ENCODE data around the gene LHFPL3. TPM values are rescaled to one million over a fixed set of nuclear protein-coding genes. Genes with fewer than 3 reads are reported as not detected.

LHFPL3 gene
- total RNA-seq, 4 donors from 2014 or later: 0.83 TPM; not detected in 3

DNA sequence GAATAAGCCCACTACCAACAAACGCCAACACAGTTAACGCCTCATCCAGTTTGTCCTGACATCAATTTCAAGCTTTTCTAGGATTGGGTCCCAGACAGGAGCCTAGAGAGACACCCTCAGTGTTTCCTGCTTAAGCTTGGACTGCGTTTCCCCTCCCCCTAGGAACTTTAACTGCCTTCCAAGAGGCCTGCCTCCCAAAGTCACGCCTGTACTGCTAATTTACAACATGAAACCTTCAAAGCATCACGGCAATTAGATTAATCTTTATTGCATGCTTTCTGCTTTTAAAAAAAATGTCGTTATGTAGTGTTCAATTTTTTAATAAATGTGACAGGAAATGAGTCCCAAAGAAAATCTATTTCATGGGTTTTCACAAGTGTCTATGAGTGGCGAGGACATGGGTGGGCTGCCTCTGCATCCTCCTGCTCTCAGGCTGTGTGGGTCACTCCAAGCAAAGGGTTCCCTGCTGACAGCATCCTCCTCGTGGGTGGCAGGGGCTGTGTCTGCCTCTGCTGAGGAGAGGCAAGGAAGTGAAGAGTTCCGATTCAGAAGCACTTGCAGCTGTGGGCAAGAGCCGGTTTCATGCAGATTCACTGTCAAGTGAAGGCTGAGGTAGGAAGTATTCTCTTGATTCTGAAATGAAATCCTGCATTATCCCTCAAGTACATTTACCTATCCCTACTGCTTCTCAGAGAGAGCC lies 492.6 kb downstream of the LHFPL3 start:
- DNase-seq: no peak
- TF ChIP-seq, protein P1, sequence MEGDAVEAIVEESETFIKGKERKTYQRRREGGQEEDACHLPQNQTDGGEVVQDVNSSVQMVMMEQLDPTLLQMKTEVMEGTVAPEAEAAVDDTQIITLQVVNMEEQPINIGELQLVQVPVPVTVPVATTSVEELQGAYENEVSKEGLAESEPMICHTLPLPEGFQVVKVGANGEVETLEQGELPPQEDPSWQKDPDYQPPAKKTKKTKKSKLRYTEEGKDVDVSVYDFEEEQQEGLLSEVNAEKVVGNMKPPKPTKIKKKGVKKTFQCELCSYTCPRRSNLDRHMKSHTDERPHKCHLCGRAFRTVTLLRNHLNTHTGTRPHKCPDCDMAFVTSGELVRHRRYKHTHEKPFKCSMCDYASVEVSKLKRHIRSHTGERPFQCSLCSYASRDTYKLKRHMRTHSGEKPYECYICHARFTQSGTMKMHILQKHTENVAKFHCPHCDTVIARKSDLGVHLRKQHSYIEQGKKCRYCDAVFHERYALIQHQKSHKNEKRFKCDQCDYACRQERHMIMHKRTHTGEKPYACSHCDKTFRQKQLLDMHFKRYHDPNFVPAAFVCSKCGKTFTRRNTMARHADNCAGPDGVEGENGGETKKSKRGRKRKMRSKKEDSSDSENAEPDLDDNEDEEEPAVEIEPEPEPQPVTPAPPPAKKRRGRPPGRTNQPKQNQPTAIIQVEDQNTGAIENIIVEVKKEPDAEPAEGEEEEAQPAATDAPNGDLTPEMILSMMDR (IDR thresholded peaks at IDR 0.05): no peak
- TF ChIP-seq POLR2A (IDR thresholded peaks at IDR 0.05): no peak
- no peaks in the 10 kb centered on the region for H3K36me3 ChIP-seq

GRCh38 chr7:104823177-104823576 lies 494.8 kb downstream of the LHFPL3 start:
- Histone ChIP-seq H3K27me3 (no peaks in the 10 kb centered on the region), H3K4me3 (no peak overlapping the region), H3K27ac (no peak overlapping the region), H3K9me3 (no peaks in the 10 kb centered on the region), H3K36me3 (no peaks in the 10 kb centered on the region), H3K4me1 (peaks cover 0 to 3% of the 10 kb centered on the region in 2 donors)
- no peak for DNase-seq
- intact Hi-C loops (cut with DNase I; ENCODE audit: low total_unique reads): no loop called here
- TF ChIP-seq, protein P1 (IDR thresholded peaks at IDR 0.05): no peak

More for the DNA sequence above, 492.6 kb downstream of the LHFPL3 start:
- H3K27ac ChIP-seq: no peak overlapping the region
- intact Hi-C loops (cut with DNase I; ENCODE audit: low total_unique reads): no loop called here
- H3K4me3 ChIP-seq: no peak overlapping the region
- H3K27me3 ChIP-seq: no peaks in the 10 kb centered on the region
- peaks cover 0 to 3% of the 10 kb centered on the region in 2 donors for H3K4me1 ChIP-seq
- H3K9me3 ChIP-seq: no peaks in the 10 kb centered on the region

DNA sequence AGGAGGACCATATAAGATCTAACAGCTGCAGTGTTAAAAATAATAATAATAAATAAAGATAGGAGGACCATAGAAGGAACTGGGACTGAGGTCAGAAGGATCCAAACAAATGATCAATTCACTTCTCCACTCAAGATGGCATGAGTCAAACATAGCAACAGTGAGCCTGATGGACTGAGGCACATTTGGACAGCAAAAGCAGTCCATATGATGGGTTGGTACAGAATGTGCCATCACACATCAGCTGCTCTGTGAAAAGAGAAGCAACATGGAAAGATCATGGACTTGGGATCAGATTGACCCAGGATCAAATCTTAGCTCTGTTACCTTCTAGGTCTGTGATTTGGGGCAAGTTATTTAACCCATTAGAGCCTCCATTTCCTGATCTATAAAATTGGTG lies 496.7 kb downstream of the LHFPL3 start:
- Histone ChIP-seq H3K27ac (no peak overlapping the region), H3K36me3 (no peaks in the 10 kb centered on the region), H3K4me3 (no peak overlapping the region), H3K9me3 (no peaks in the 10 kb centered on the region), H3K27me3 (no peaks in the 10 kb centered on the region), H3K4me1 (no peaks in the 10 kb centered on the region)
- no peak for DNase-seq
- TF ChIP-seq, protein P1 (IDR thresholded peaks at IDR 0.05): no peak
- TF ChIP-seq POLR2A (IDR thresholded peaks at IDR 0.05): no peak
- intact Hi-C loops (cut with DNase I; ENCODE audit: low total_unique reads): no loop called here

GRCh38 chr7:104826135-104826534 lies 497.7 kb downstream of the LHFPL3 start:
- intact Hi-C loops (cut with DNase I; ENCODE audit: low total_unique reads): no loop called here
- no peaks in the 10 kb centered on the region for H3K36me3 ChIP-seq
- H3K4me1 ChIP-seq: no peaks in the 10 kb centered on the region
- no peak for TF ChIP-seq POLR2A (IDR thresholded peaks at IDR 0.05)
- TF ChIP-seq, protein P1 (IDR thresholded peaks at IDR 0.05): no peak
- DNase-seq: no peak
- no peak overlapping the region for H3K27ac ChIP-seq
- no peaks in the 10 kb centered on the region for H3K27me3 ChIP-seq
- H3K9me3 ChIP-seq: no peaks in the 10 kb centered on the region
- H3K4me3 ChIP-seq: no peak overlapping the region

DNA sequence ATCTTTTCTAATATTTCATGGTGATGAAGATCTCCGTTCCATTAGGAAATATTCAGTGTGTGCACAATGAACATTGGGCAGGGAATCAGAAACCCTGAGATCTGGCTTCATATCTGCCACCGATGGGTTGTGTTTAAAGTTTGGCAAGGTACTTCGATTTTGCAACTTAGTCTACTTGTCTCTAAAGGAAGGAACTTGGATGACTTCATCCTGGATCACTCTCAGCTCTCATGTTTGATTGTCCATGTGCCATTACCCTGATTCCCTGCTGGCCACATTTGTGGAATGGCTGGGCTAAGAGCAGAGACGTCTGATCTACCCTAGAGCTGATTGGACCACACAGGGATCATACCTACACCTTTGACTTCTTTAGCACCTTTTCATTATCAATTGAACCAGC lies 508.6 kb downstream of the LHFPL3 start:
- DNase-seq: no peak
- intact Hi-C loops (cut with DNase I; ENCODE audit: low total_unique reads): no loop called here
- no peak for TF ChIP-seq POLR2A (IDR thresholded peaks at IDR 0.05)
- TF ChIP-seq, protein P1 (IDR thresholded peaks at IDR 0.05): no peak
- Histone ChIP-seq H3K27ac (no peak overlapping the region), H3K4me3 (no peak overlapping the region), H3K36me3 (no peaks in the 10 kb centered on the region), H3K4me1 (no peaks in the 10 kb centered on the region), H3K9me3 (no peaks in the 10 kb centered on the region), H3K27me3 (no peaks in the 10 kb centered on the region)
